Vagina (tissue), 2 donors: Measurements from ENCODE around the gene KCNMB2.

Source experiments
- POLR2A ChIP-seq, 2 donors: fragments of 450-650 bp; IDR thresholded peaks; one replicate each; pipeline ENCODE4 v1.6.1; 2017; ENCODE audit warnings: antibody characterized with exemption in 2 of 2, mild to moderate bottlenecking in 2 of 2, moderate library complexity in 2 of 2
- POLR2AphosphoS5 ChIP-seq, 2 donors: sonication (generic); formaldehyde crosslinking; IDR thresholded peaks; one replicate each; pipeline ENCODE4 v1.9.0; 2017; ENCODE audit warnings: antibody characterized with exemption in 2 of 2, mild to moderate bottlenecking in 2 of 2, low read depth in 1 of 2; ENCODE audit not compliant: insufficient read depth in 1 of 2
- TF ChIP-seq, protein P1 (sequence below), 3 experiments: fragments of 450-650 bp in 2 of 3; fragments of 200-600 bp in 1 of 3; sonication (generic) in 1 of 3; IDR thresholded peaks; one replicate each; pipeline ENCODE4 v1.5.1; 2017 to 2019; ENCODE audit warnings: antibody characterized with exemption in 3 of 3, mild to moderate bottlenecking in 2 of 3, moderate library complexity in 2 of 3

DNA sequence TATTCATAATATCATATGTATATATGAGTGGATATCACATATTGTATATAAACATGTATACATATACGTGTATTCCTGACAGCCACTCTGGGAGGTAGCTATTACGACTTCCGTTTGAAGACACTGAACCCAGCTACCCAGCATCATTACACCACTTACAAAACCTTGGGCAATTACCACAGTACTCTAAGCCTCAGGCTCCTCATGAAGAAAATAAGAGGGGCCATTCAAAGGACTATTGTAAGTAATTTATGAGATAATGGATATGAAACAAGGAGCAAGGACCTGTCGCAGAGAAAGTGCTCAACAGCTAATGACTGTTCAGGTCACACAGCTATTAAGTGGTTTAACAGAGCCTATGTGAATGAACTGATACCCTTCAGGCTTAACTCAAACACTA lies 52.4 kb downstream of the KCNMB2 start:
- TF ChIP-seq POLR2AphosphoS5 (IDR thresholded peaks at IDR 0.05; ENCODE audit: insufficient read depth in 1 of 2, low read depth in 1 of 2) (no peak), POLR2A (IDR thresholded peaks at IDR 0.05) (no peak)
- TF ChIP-seq, protein P1, sequence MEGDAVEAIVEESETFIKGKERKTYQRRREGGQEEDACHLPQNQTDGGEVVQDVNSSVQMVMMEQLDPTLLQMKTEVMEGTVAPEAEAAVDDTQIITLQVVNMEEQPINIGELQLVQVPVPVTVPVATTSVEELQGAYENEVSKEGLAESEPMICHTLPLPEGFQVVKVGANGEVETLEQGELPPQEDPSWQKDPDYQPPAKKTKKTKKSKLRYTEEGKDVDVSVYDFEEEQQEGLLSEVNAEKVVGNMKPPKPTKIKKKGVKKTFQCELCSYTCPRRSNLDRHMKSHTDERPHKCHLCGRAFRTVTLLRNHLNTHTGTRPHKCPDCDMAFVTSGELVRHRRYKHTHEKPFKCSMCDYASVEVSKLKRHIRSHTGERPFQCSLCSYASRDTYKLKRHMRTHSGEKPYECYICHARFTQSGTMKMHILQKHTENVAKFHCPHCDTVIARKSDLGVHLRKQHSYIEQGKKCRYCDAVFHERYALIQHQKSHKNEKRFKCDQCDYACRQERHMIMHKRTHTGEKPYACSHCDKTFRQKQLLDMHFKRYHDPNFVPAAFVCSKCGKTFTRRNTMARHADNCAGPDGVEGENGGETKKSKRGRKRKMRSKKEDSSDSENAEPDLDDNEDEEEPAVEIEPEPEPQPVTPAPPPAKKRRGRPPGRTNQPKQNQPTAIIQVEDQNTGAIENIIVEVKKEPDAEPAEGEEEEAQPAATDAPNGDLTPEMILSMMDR (IDR thresholded peaks at IDR 0.05), result no peak
